Measurements from ENCODE around the gene EIF5A. TPM values are rescaled to one million over a fixed set of nuclear protein-coding genes. Genes with fewer than 3 reads are reported as not detected.

EIF5A gene
- total RNA-seq, 1 experiment from 2014 or later = 1,139 TPM

DNA sequence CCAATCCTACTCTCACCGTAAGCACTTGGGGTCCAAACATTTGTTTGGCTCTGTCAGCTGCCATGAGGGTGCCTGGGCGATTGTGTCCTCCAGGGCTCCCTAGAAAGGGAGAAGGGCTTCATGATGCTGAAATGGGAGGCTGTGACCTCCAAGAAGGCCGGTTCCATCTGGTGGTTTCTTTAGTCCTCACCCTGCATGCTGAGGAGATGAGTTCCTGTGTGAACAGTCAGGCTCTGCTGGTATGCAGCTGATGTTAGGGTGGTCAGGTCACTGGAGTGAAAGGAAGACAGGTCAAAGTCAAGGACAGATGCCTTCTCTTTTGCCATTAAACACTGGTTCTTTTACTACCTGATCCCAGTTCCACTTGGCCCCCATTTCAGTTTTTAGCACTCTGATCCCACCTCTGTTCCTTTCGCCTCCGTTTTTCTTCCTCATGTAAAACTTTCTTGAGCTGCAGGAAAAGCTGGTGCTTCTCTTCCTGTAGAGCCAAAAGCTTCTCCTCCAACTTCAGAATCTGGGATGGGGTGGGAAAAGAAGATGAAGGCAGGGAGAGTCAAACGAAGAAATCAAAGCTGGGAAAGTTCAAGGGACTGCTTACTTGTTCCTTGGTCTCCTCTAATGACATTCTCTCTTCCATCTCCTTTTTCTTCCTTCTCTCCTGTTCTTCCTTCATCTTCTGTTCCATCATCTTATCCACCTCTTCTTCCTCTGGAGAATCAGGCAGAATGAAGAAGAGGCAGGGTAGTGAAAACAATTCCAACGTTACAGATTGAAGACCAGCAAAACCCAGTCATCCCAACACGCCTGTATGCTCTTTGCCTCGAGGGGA, 6.7 kb downstream of the EIF5A start:
- intact Hi-C loops (cut with micrococcal nuclease) = no loop called here
- peak overlapping the region; percentile 96 for H3K4me2 ChIP-seq (ENCODE audit: low read length)
- peaks cover 35 to 58% of the 10 kb centered on the region in 2 experiments for H3K36me3 ChIP-seq (ENCODE audit: control insufficient read depth in 1 of 2, insufficient read depth in 2 of 2, low read length in 2 of 2)
- H3K79me2 ChIP-seq (ENCODE audit: insufficient read depth, low read length) = peaks cover 56% of the 10 kb centered on the region
- peak overlapping the region; percentile 93 for H3K27ac ChIP-seq (ENCODE audit: low read depth, low read length)
- ChIA-PET POLR2A (interaction anchor here (1.0 to 2.3 kb wide), 5 partner anchors 16 to 90 kb away, joined by 3 to 11 read pairs (median 4); partner anchors contain the start of genes GABARAP, NEURL4, PHF23 and TMEM256), CTCF (interaction anchor here (0.6 to 2.2 kb wide), 8 partner anchors 11 to 262 kb away, joined by 3 to 7 read pairs (median 3); partner anchors contain the start of genes NEURL4 and SLC2A4), RAD21 (ENCODE audit: low non-redundant PET in 1 of 2, low total read pairs in 2 of 2, uncharacterized antibody in 2 of 2, unreplicated experiment in 2 of 2) (no interaction called here)
- no peak for DNase-seq (ENCODE audit: low read depth, low spot score)
- H4K20me1 ChIP-seq (ENCODE audit: insufficient read depth) = peaks cover 34% of the 10 kb centered on the region
- H3K4me3 ChIP-seq (replicated peaks in 1 of 2; ENCODE audit: low read depth in 1 of 2, low read length in 2 of 2) = peak overlapping the region; percentile 81 to 96
- peaks cover 32 to 59% of the 10 kb centered on the region in 2 experiments for H3K4me1 ChIP-seq (ENCODE audit: control insufficient read depth in 1 of 2, insufficient read depth in 2 of 2, low read length in 2 of 2)
- TSS peak; percentile 80 for BruUV-seq (replicated peaks)
- peak overlapping the region; percentile 90 for H3K9ac ChIP-seq (ENCODE audit: low read length)
- no peak for TF ChIP-seq ELF1 (IDR thresholded peaks at IDR 0.05; ENCODE audit: borderline replicate concordance, low read depth)
- peak; percentile 5; the same call in 1 of the 2 replicates for TF ChIP-seq SIN3A (IDR thresholded peaks at IDR 0.05; ENCODE audit: low read depth)
- no peaks in the 10 kb centered on the region for H3K27me3 ChIP-seq (ENCODE audit: insufficient read depth, low read length)
- no peaks in the 10 kb centered on the region for H3K9me2 ChIP-seq (ENCODE audit: insufficient read depth)
- no peak overlapping the region for H2AFZ ChIP-seq (ENCODE audit: low read depth, low read length, poor library complexity, severe bottlenecking)
- peak; percentile 4; the same call in 1 of the 2 replicates for ATAC-seq
- no peaks in the 10 kb centered on the region for H3K9me3 ChIP-seq (ENCODE audit: control insufficient read depth in 1 of 2, insufficient read depth in 1 of 2, low read depth in 1 of 2, low read length in 2 of 2)

DNA sequence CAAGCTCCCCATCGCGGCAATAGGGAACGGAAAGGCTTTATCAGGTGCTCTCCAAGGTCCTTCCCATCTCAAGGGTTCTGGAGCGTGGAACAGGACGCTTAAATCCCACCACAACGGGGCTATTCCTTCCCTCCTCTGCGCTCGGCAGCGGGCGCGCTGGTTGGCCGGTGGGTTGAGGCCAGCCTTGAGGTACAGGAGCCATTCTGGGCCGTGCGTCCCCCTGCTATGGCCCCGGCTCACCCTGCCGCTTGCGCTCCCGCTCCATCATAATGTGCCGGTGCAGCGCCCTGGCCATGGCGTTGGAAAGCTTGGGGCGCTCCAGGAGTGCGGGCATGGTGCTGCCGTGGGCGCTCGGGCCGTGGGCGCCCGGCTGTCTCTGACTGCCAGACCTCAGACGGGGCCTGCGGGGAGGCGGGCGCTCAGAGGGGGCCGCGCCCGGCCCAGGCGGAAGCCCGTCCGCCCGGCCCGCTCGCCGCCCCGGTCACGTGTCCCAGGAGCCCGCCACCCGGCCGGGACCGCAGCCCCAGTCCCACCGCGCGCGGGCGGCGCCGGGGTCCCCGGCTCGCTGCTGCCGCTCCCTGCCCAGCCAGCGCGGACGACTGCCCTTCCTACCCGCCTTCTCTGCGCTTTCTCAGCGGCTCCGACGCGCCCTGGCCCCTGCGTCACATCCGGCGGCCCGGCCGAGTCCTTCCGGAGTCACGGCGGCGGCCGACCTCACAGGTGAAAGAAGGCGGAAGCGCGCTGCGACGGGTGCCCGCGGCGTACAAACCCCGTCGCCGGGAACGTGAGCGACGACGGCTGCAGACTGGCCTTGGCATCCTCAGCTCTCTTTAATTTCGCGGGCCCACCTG, 7.5 kb downstream of the EIF5A start, which contains the start of gene GPS2:
Gene GPS2, minus strand, starts transcription at position 642 of the 851 bp plus-strand sequence. Its CDS starts 308 bp downstream, at position 334.
- ChIA-PET RAD21 (ENCODE audit: low non-redundant PET in 1 of 2, low total read pairs in 2 of 2, uncharacterized antibody in 2 of 2, unreplicated experiment in 2 of 2) (no interaction called here), CTCF (interaction anchor here (0.6 to 2.2 kb wide), 3 partner anchors 10 to 94 kb away, joined by 3 to 7 read pairs (median 5); partner anchors contain the start of gene NEURL4), POLR2A (interaction anchor here (1.2 to 2.3 kb wide), 3 partner anchors 15 to 75 kb away, joined by 3 to 11 read pairs (median 4); partner anchors contain the start of genes GABARAP, NEURL4 and PHF23)
- Histone ChIP-seq H4K20me1 (ENCODE audit: insufficient read depth) (peaks cover 26% of the 10 kb centered on the region), H2AFZ (ENCODE audit: low read depth, low read length, poor library complexity, severe bottlenecking) (no peak within 1 kb of the TSS), H3K79me2 (ENCODE audit: insufficient read depth, low read length) (peaks cover 48% of the 10 kb centered on the region), H3K9me3 (ENCODE audit: control insufficient read depth in 1 of 2, insufficient read depth in 1 of 2, low read depth in 1 of 2, low read length in 2 of 2) (no peaks in the 10 kb centered on the region), H3K27me3 (ENCODE audit: insufficient read depth, low read length) (no peaks in the 10 kb centered on the region), H3K4me1 (ENCODE audit: control insufficient read depth in 1 of 2, insufficient read depth in 2 of 2, low read length in 2 of 2) (peaks cover 24 to 51% of the 10 kb centered on the region in 2 experiments), H3K27ac (ENCODE audit: low read depth, low read length) (peak within 1 kb of the TSS; percentile 93), H3K9ac (ENCODE audit: low read length) (peak within 1 kb of the TSS; percentile 90), H3K9me2 (ENCODE audit: insufficient read depth) (no peaks in the 10 kb centered on the region), H3K4me2 (ENCODE audit: low read length) (peak within 1 kb of the TSS; percentile 96), H3K4me3 (replicated peaks in 1 of 2; ENCODE audit: low read depth in 1 of 2, low read length in 2 of 2) (peak within 1 kb of the TSS; percentile 81 to 96), H3K36me3 (ENCODE audit: control insufficient read depth in 1 of 2, insufficient read depth in 2 of 2, low read length in 2 of 2) (peaks cover 32 to 50% of the 10 kb centered on the region in 2 experiments)
- peak; percentile 77 for ATAC-seq
- intact Hi-C loops (cut with micrococcal nuclease) = no loop called here
- DNase-seq (ENCODE audit: low read depth, low spot score) = peak; percentile 63
- no TSS peak for BruUV-seq (replicated peaks)
- TF ChIP-seq RAD21 (IDR thresholded peaks at IDR 0.05; ENCODE audit: low read depth) (no peak), SP1 (IDR thresholded peaks at IDR 0.05; ENCODE audit: low read depth) (peak; percentile 74; the same call in 1 of the 2 replicates), SIN3A (IDR thresholded peaks at IDR 0.05; ENCODE audit: low read depth) (peak; percentile 88), POLR2A (IDR thresholded peaks at IDR 0.05; ENCODE audit: borderline replicate concordance, extremely low read depth, insufficient read depth, insufficient read length) (peak; percentile 46), ZFX (IDR thresholded peaks at IDR 0.05) (peak; percentile 84; the same call in 1 of the 2 replicates), SRF (IDR thresholded peaks at IDR 0.05; ENCODE audit: low read depth) (peak; percentile 73; the same call in 1 of the 2 replicates), FOSL1 (IDR thresholded peaks at IDR 0.05; ENCODE audit: low read depth) (no peak), ELF1 (IDR thresholded peaks at IDR 0.05; ENCODE audit: borderline replicate concordance, low read depth) (no peak; the same call in 1 of the 2 replicates)
- TF ChIP-seq, protein P1, sequence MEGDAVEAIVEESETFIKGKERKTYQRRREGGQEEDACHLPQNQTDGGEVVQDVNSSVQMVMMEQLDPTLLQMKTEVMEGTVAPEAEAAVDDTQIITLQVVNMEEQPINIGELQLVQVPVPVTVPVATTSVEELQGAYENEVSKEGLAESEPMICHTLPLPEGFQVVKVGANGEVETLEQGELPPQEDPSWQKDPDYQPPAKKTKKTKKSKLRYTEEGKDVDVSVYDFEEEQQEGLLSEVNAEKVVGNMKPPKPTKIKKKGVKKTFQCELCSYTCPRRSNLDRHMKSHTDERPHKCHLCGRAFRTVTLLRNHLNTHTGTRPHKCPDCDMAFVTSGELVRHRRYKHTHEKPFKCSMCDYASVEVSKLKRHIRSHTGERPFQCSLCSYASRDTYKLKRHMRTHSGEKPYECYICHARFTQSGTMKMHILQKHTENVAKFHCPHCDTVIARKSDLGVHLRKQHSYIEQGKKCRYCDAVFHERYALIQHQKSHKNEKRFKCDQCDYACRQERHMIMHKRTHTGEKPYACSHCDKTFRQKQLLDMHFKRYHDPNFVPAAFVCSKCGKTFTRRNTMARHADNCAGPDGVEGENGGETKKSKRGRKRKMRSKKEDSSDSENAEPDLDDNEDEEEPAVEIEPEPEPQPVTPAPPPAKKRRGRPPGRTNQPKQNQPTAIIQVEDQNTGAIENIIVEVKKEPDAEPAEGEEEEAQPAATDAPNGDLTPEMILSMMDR (IDR thresholded peaks at IDR 0.05 in 2 of 3, conservative IDR thresholded peaks at IDR 0.05 in 1 of 3; ENCODE audit: borderline replicate concordance in 1 of 3, insufficient read depth in 1 of 3, low read depth in 2 of 3, low read length in 2 of 3) = no peak
- TF ChIP-seq, protein P2, sequence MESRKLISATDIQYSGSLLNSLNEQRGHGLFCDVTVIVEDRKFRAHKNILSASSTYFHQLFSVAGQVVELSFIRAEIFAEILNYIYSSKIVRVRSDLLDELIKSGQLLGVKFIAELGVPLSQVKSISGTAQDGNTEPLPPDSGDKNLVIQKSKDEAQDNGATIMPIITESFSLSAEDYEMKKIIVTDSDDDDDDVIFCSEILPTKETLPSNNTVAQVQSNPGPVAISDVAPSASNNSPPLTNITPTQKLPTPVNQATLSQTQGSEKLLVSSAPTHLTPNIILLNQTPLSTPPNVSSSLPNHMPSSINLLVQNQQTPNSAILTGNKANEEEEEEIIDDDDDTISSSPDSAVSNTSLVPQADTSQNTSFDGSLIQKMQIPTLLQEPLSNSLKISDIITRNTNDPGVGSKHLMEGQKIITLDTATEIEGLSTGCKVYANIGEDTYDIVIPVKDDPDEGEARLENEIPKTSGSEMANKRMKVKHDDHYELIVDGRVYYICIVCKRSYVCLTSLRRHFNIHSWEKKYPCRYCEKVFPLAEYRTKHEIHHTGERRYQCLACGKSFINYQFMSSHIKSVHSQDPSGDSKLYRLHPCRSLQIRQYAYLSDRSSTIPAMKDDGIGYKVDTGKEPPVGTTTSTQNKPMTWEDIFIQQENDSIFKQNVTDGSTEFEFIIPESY (IDR thresholded peaks at IDR 0.05; ENCODE audit: extremely low read depth, insufficient replicate concordance, low read length) = peak; percentile 59
- TF ChIP-seq, protein P3, sequence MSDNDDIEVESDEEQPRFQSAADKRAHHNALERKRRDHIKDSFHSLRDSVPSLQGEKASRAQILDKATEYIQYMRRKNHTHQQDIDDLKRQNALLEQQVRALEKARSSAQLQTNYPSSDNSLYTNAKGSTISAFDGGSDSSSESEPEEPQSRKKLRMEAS (IDR thresholded peaks at IDR 0.05) = peak; percentile 91

All from HCT116 (cell line).